GM18873 (cell line): ENCODE results near the gene CITED2.
A peak's percentile ranks its signal among the peaks of the same experiment; 100 is the strongest.

Experiments used
- ATAC-seq: cut with Tn5 transposase; IDR thresholded peaks from one replicate; pipeline ENCODE4 v1.9.1; 2021; ENCODE audit warnings: mild to moderate bottlenecking, moderate library complexity, moderate number of reproducible peaks; ENCODE audit not compliant: unreplicated experiment, low FRiP score

CITED2 gene

DNA sequence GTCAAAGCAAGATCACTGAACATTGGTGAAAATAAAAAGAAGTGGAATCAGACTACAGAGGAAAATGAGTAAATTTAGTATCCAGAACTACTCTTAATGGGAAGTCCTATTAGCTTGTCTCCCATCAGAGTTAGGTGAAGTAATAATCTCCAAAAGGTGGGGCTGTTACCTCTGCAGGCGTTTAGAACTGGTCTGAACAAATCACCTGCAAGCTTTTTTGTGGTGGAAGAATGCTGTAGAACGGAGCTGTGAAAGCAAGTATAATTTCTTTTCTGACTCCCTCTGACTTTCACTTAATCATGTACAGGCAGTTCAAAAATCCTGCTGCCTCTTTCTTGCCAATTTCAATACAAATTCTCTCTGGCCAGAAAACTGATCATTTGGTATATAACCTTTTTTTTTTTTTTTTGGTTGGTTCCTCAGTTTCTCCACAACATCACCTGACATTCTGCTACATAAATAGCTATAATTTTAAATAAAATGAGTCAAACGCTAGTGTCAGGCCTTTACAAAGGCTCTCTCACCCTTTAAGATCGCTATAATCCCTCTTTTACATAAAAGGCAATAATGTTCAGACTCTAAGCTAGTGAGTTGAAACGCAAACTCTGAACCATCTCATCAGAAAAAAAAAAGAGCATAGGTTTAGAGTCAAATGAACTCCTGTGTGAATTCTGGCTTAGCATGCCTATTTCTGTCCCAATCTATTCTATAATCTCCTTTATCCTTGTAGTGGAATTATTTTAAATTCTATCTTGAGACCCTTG, 38.8 kb downstream of the CITED2 start:
- no peak for ATAC-seq

GRCh38 chr6:139334806-139335446, 39.5 kb downstream of the CITED2 start:
- ATAC-seq = no peak

DNA sequence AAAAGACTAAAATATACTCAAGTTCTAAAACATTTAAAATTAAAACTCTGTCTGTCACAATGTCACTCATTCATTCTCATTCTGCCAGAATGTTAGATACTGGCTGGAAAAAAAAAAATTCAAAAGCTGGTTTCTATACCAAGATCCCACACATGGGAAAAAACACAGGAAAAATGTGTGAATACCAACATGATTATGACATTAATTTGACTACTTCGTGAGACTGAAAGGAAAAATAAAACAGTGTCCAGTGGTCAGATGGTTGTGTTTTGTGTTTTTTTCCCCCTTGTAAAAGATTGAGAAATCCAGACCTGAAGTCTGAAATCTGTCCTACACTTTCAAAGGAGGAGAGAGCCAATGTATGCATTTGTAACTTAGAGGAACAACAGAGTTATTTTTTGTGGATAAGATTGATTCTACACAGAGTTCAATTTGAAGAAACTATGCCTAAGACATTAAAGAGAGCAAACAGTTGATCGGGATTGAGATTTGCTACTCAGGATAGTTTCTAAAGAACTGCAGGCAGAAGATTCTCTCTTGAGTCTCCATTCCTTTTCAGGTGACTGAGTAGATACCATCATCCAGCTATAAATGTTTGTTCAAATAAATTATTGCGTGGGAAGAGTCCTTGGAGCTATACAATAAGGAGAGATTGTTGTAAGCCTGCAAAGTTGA, 43.5 kb downstream of the CITED2 start:
- no peak for ATAC-seq

GRCh38 chr6:139330306-139330705, 44.1 kb downstream of the CITED2 start:
- ATAC-seq = no peak

DNA sequence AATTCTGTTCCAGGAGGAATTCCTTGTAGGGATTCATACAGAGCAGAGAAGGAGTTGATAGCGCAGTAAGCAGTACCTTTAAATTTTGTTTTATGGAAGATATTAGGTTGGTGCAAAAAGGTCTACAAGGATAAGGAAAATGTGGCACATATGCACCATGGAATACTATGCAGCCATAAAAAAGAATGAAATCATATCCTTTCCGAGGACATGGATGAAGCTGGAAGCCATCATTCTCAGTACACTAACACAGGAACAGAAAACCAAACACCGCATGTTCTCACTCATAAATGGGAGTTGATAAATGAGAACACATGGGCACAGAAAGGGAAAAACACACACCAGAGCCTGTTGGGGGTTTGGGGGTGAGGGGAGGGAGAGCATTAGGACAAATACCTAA, 45.2 kb downstream of the CITED2 start:
- no peak for ATAC-seq

- ATAC-seq = peak; percentile 71
These were observed 47.4 kb downstream of the CITED2 start for GRCh38 chr6:139327038-139327437.

DNA sequence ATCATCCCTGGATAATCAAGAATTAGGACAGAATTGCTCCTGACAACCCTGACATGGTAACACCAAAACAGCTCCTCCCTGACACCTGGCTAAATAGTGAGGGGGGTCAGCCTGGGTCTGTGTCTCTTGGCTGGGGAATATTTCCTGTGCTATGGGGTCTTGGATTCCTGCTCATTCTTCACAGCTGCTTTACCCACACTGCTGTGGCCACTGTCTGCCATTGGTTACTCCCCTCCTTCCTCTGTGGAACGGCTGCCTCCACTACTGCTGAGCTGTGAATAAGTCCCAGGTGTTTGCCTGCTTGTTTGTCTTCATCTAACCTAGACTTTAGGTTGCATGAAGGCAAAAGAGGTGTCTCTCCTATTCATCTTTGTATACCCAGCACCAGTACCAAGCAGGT, 48.8 kb downstream of the CITED2 start:
- ATAC-seq = no peak

DNA sequence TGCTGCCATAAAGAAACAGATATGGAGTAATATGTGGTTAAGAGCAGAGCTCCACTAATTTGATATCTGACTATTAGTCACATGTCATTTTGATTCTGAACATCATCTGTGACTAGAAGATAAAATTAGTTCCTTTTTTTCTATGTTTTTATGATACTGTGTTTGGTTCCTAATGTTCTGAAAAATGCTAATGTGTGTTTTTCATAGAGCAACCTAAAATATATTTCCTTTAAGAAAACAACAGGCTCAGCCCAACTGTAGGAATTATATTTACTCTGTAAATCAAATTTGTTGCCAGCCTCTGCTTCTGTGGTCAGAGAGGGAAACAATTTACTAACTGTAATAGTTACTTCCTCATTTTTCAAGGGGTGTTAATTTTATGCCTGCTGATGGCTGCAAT, 49.3 kb downstream of the CITED2 start:
- ATAC-seq = peak; percentile 33

GRCh38 chr6:139324301-139324555, 50.2 kb downstream of the CITED2 start:
- ATAC-seq = no peak

- ATAC-seq = no peak
These were observed 50.7 kb downstream of the CITED2 start for GRCh38 chr6:139323511-139324300.
